AG04450 (cell line): ENCODE measurements around the gene C1QTNF5. TPM values are rescaled to one million over a fixed set of nuclear protein-coding genes. Genes with fewer than 3 reads are reported as not detected.
A peak's percentile ranks its signal among the peaks of the same experiment; 100 is the strongest.

Experiments
- CTCF ChIA-PET: fragments of 300-600, 350-600 bp; formaldehyde crosslinking; extraction: SDS; loops from one replicate; lab custom pipeline; 2022; ENCODE audit warnings: antibody characterized with exemption, inconsistent platforms; lab: Charles Lee
- POLR2A ChIA-PET: fragments of 350-600 bp; formaldehyde crosslinking; extraction: SDS; loops from one replicate; lab custom pipeline; 2021; ENCODE audit warnings: antibody characterized with exemption, inconsistent platforms; lab: Yijun Ruan, JAX
- DNase-seq: peaks from one replicate; pipeline ENCODE4 v3.0.0-alpha.2; 2011; ENCODE audit warnings: low read depth, low spot score
- H3K27ac ChIP-seq: one replicate; pipeline ENCODE4 v1.5.1; 2012; ENCODE audit warnings: low read depth, low read length, control low read depth
- H3K27me3 ChIP-seq: one replicate; pipeline ENCODE4 v1.6.0; 2012; ENCODE audit warnings: low read length; ENCODE audit not compliant: control insufficient read depth, insufficient read depth
- H3K4me3 ChIP-seq: 2 replicates; pipeline ENCODE4 v1.5.1; 2011; ENCODE audit warnings: mild to moderate bottlenecking, low read depth, low read length, control low read depth
- H3K9me3 ChIP-seq: 2 replicates; pipeline ENCODE4 v1.5.1; 2012; ENCODE audit warnings: low read length; ENCODE audit not compliant: control insufficient read depth, insufficient read depth
- polyA plus RNA-seq: library from polyadenylated mRNA; depleted of rRNA; stranded (reverse); fragments of >200 nt; gene quantifications from 2 replicates; pipeline ENCODE4 v1.2.3, GENCODE V29; 2011
- TF ChIP-seq, protein P1 (sequence below): IDR thresholded peaks from 2 replicates; pipeline ENCODE4 v1.5.1; 2011; ENCODE audit warnings: low read depth, low read length, control low read depth, inconsistent platforms

The C1QTNF5 gene
- polyA plus RNA-seq, 1 experiment = 8.3 TPM

DNA sequence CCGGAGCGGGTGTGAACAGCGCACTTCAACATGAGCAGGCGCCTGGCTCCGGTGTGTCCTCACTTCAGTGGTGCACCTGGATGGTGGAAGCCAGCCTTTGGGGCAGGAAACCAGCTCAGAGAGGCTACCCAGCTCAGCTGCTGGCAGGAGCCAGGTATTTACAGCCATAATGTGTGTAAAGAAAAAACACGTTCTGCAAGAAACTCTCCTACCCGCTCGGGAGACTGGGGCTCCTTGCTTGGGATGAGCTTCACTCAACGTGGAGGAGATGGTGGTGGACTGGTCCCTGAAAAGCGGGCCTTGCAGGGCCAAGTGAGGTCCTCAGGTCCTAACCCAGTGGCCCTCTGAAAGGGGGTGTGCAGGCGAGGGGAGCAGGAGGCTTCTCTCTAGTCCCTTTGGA lies 31.3 kb downstream of the C1QTNF5 start:
- Histone ChIP-seq H3K27ac (no peak overlapping the region), H3K4me3 (no peak overlapping the region), H3K9me3 (no peaks in the 10 kb centered on the region), H3K27me3 (no peaks in the 10 kb centered on the region)
- ChIA-PET POLR2A (interaction anchor here (0.6 to 0.8 kb wide), 3 partner anchors 17 to 400 kb away, joined by 3 read pairs; partner anchors contain the start of gene NLRX1), CTCF (interaction anchor here (0.6 to 7.3 kb wide), 5 partner anchors 13 to 32 kb away, joined by 3 to 57 read pairs (median 4); no protein-coding TSS in a partner anchor)
- no peak for DNase-seq
- TF ChIP-seq, protein P1, sequence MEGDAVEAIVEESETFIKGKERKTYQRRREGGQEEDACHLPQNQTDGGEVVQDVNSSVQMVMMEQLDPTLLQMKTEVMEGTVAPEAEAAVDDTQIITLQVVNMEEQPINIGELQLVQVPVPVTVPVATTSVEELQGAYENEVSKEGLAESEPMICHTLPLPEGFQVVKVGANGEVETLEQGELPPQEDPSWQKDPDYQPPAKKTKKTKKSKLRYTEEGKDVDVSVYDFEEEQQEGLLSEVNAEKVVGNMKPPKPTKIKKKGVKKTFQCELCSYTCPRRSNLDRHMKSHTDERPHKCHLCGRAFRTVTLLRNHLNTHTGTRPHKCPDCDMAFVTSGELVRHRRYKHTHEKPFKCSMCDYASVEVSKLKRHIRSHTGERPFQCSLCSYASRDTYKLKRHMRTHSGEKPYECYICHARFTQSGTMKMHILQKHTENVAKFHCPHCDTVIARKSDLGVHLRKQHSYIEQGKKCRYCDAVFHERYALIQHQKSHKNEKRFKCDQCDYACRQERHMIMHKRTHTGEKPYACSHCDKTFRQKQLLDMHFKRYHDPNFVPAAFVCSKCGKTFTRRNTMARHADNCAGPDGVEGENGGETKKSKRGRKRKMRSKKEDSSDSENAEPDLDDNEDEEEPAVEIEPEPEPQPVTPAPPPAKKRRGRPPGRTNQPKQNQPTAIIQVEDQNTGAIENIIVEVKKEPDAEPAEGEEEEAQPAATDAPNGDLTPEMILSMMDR = no peak

GRCh38 chr11:119307974-119308373 lies 32.7 kb downstream of the C1QTNF5 start:
- TF ChIP-seq, protein P1 = no peak
- DNase-seq = no peak
- CTCF ChIA-PET = interaction anchor here (0.6 to 7.3 kb wide), 9 partner anchors 8 to 205 kb away, joined by 3 to 57 read pairs (median 4); partner anchors contain the start of gene CBL
- Histone ChIP-seq H3K27me3 (no peaks in the 10 kb centered on the region), H3K9me3 (no peaks in the 10 kb centered on the region), H3K4me3 (no peak overlapping the region), H3K27ac (no peak overlapping the region)
- POLR2A ChIA-PET = interaction anchor here (0.5 to 0.8 kb wide), 2 partner anchors 9 to 86 kb away, joined by 3 to 5 read pairs; partner anchors contain the start of gene MCAM

DNA sequence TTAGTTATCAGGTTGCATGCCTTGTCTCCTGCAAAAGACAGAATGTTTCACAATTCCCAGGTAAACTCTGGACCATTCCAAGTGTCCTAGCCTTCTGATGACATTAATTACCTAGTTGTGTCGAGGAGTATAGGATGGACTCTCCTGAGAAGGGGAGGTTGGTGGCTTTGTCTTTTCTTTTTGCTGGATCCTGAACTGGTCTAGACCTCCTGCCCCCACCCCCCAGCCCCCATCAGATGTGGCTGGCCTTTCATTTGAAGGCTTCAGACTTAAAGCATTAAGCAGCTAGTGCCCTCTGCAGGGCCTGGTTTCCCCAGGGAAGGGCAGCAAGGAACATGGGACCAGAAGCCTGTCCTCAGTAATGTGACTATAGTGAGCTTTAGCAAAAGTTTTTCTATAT lies 33.5 kb downstream of the C1QTNF5 start:
- Histone ChIP-seq H3K27me3 (no peaks in the 10 kb centered on the region), H3K4me3 (no peak overlapping the region), H3K27ac (no peak overlapping the region), H3K9me3 (no peaks in the 10 kb centered on the region)
- POLR2A ChIA-PET = interaction anchor here (0.5 kb wide), 1 partner anchor 85 kb away, joined by 5 read pairs; no protein-coding TSS in a partner anchor
- CTCF ChIA-PET = interaction anchor here (0.6 to 7.3 kb wide), 8 partner anchors 9 to 205 kb away, joined by 3 to 57 read pairs (median 4); partner anchors contain the start of gene CBL
- TF ChIP-seq, protein P1 = 0 out of 2 replicates have a peak, but pooled peaks have one; percentile 13
- DNase-seq = no peak

DNA sequence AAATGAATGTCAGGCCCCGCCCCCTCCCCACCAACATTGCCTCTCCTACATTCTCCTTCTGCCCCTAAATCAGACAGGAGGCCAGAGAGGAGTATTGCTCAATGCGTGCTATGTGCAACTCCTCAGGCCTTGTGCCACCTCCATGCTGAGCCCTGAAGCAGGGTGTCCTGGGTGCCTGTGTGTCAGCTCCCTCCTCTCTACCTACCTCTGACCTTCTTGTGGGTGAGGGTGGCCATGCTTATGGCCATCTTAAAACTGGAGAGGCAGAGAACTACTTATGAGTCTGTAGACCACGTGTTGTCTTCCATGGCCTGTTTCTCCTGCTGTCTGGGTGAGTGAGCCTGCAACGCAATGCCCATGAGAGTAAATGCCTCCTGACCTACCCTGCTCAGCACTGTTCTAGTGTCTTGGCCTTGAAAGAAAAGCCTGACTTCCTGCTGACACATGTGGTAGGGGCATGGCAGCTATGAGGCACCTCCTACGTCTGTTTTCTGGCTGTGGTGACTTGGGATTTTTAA lies 34.3 kb downstream of the C1QTNF5 start:
- H3K27ac ChIP-seq = peak overlapping the region; percentile 39
- no peak for DNase-seq
- no peak overlapping the region for H3K4me3 ChIP-seq
- ChIA-PET CTCF (interaction anchor here (0.8 to 7.3 kb wide), 5 partner anchors 16 to 212 kb away, joined by 3 to 57 read pairs (median 4); partner anchors contain the start of gene CBL), POLR2A (no interaction called here)
- no peaks in the 10 kb centered on the region for H3K9me3 ChIP-seq
- TF ChIP-seq, protein P1 = no peak
- H3K27me3 ChIP-seq = no peaks in the 10 kb centered on the region
